ENCODE results near the gene RPP38.

- TF ChIP-seq CTCF (IDR thresholded peaks at IDR 0.05; ENCODE audit: insufficient read depth, low read length, poor library complexity, severe bottlenecking) (no peak), EZH2phosphoT487 (conservative IDR thresholded peaks at IDR 0.05; ENCODE audit: low read length) (no peak)
Observed at GRCh38 chr10:15131330-15131729, 34.2 kb downstream of the RPP38 start.
